Mesenchymal stem cell (in vitro differentiated cells and primary cell): ENCODE data around the gene MT4.

Experiments
- DNase-seq: peaks from one replicate; pipeline ENCODE4 v3.0.0-alpha.2; 2013
- H2AFZ ChIP-seq: one replicate; pipeline ENCODE4 v1.6.1; 2013; ENCODE audit warnings: low read depth, mild to moderate bottlenecking, control low read depth, inconsistent platforms, low read length, moderate library complexity
- H2AK5ac ChIP-seq: 2 replicates; pipeline ENCODE4 v1.6.1; 2013; ENCODE audit warnings: low read length, moderate library complexity, mild to moderate bottlenecking, inconsistent platforms; ENCODE audit not compliant: severe bottlenecking
- H2BK120ac ChIP-seq: one replicate; pipeline ENCODE4 v1.6.1; 2013; ENCODE audit warnings: low read depth, mild to moderate bottlenecking, inconsistent platforms, low read length, moderate library complexity
- H2BK12ac ChIP-seq, 2 experiments: one replicate each; pipeline ENCODE4 v1.6.1; 2013; ENCODE audit warnings: inconsistent platforms in 2 of 2, low read length in 2 of 2, mild to moderate bottlenecking in 2 of 2, moderate library complexity in 2 of 2, control low read depth in 1 of 2
- H2BK15ac ChIP-seq: one replicate; pipeline ENCODE4 v1.6.1; 2013; ENCODE audit warnings: mild to moderate bottlenecking, low read depth, inconsistent platforms; ENCODE audit not compliant: poor library complexity, severe bottlenecking
- H2BK5ac ChIP-seq: 2 replicates; pipeline ENCODE4 v1.6.1; 2013; ENCODE audit warnings: low read depth, mild to moderate bottlenecking, low read length, control low read depth, inconsistent platforms; ENCODE audit not compliant: poor library complexity, severe bottlenecking
- H3K14ac ChIP-seq, 2 experiments: one replicate each; pipeline ENCODE4 v1.6.1; 2013; ENCODE audit warnings: inconsistent platforms in 2 of 2, low read length in 2 of 2, control low read depth in 1 of 2, mild to moderate bottlenecking in 1 of 2, moderate library complexity in 1 of 2
- H3K18ac ChIP-seq, 2 experiments: one replicate each; pipeline ENCODE4 v1.6.1; 2013; ENCODE audit warnings: inconsistent platforms in 2 of 2, low read length in 2 of 2, control low read depth in 1 of 2, low read depth in 1 of 2, mild to moderate bottlenecking in 1 of 2
- H3K23ac ChIP-seq, 2 experiments: one replicate each; pipeline ENCODE4 v1.6.1; 2013; ENCODE audit warnings: inconsistent platforms in 2 of 2, low read length in 2 of 2, mild to moderate bottlenecking in 2 of 2, moderate library complexity in 2 of 2, control low read depth in 1 of 2
- H3K27ac ChIP-seq: 2 replicates; pipeline ENCODE4 v1.5.1; 2013; ENCODE audit warnings: mild to moderate bottlenecking, moderate library complexity, low read length, control low read depth, inconsistent platforms; ENCODE audit not compliant: poor library complexity, severe bottlenecking
- H3K27me3 ChIP-seq, 2 experiments: 2 replicates each; pipeline versions ENCODE4 v1.6.1 to v1.7.0; 2013; ENCODE audit warnings: low read length in 2 of 2, mild to moderate bottlenecking in 2 of 2, moderate library complexity in 2 of 2, control low read depth in 1 of 2, inconsistent platforms in 1 of 2; ENCODE audit not compliant: control insufficient read depth in 1 of 2, insufficient read depth in 1 of 2
- H3K36me3 ChIP-seq, 2 experiments: 2 replicates each; pipeline versions ENCODE4 v1.6.1 to v1.7.0; 2013; ENCODE audit warnings: low read length in 2 of 2, control low read depth in 1 of 2, inconsistent platforms in 1 of 2, low read depth in 1 of 2, mild to moderate bottlenecking in 1 of 2; ENCODE audit not compliant: insufficient read depth in 2 of 2, control insufficient read depth in 1 of 2
- H3K4ac ChIP-seq, 2 experiments: one replicate each; pipeline ENCODE4 v1.6.1; 2013; ENCODE audit warnings: inconsistent platforms in 2 of 2, low read length in 2 of 2, mild to moderate bottlenecking in 2 of 2, moderate library complexity in 2 of 2, control low read depth in 1 of 2, low read depth in 1 of 2
- H3K4me1 ChIP-seq: 2 replicates; pipeline ENCODE4 v1.6.1; 2013; ENCODE audit warnings: low read depth, low read length, control low read depth; ENCODE audit not compliant: control insufficient read depth, insufficient read depth
- H3K4me2 ChIP-seq: 2 replicates; pipeline ENCODE4 v1.6.1; 2013; ENCODE audit warnings: low read length, mild to moderate bottlenecking, inconsistent platforms; ENCODE audit not compliant: poor library complexity, severe bottlenecking
- H3K4me3 ChIP-seq, 2 experiments: 2 replicates each; pipeline versions ENCODE4 v1.5.1 to v1.7.0; 2013; ENCODE audit warnings: low read length in 2 of 2, mild to moderate bottlenecking in 2 of 2, control low read depth in 1 of 2, low read depth in 1 of 2; ENCODE audit not compliant: insufficient read depth in 1 of 2
- H3K79me1 ChIP-seq: replicated peaks from 2 replicates; pipeline ENCODE4 v1.6.1; 2013; ENCODE audit warnings: mild to moderate bottlenecking, control low read depth, low read length, inconsistent platforms; ENCODE audit not compliant: poor library complexity, severe bottlenecking
- H3K9ac ChIP-seq: 2 replicates; pipeline ENCODE4 v1.7.0; 2013; ENCODE audit warnings: mild to moderate bottlenecking, low read length, moderate library complexity
- H3K9me3 ChIP-seq: 2 replicates; pipeline ENCODE4 v1.7.0; 2013; ENCODE audit warnings: mild to moderate bottlenecking, low read length; ENCODE audit not compliant: control insufficient read depth
- H4K8ac ChIP-seq: one replicate; pipeline ENCODE4 v1.6.1; 2013; ENCODE audit warnings: inconsistent platforms, mild to moderate bottlenecking, low read length, moderate library complexity
- H4K91ac ChIP-seq: one replicate; pipeline ENCODE4 v1.6.1; 2013; ENCODE audit warnings: mild to moderate bottlenecking, low read length, inconsistent platforms
- WGBS: methylation state at CpG from one replicate; pipeline ENCODE4 v1.1.7; 2013; ENCODE audit warnings: mixed read lengths; 5-methylcytosine and 5-hydroxymethylcytosine counted together

Gene MT4

GRCh38 chr16:56532714-56533113, 32.2 kb upstream of the MT4 start:
- WGBS = 42% methylated on average over 4 of the region's 4 CpGs

DNA sequence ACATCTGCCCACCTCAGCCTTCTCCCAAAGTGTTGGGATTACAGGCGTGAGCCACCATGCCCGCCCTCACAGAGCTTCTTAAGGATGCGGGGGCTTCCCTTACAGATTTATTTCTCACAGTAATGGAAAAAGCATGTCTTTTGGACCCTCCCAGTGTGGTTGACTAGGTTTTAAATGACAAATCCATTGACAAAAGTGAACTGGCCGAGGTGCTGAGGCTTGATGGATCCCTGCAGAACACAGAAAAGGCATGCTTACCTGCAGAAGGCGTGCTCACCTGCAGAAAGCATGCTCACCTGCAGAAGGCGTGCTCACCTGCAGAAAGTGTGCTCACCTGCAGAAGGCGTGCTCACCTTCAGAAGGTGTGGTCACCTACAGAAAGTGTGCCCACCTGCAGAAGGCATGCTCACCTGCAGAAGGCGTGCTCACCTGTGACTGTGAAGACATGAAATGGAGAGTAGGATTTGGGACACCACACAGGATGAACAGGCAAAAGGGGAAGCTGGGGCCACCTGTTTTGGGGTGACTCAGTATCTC, 30.0 kb upstream of the MT4 start:
- Histone ChIP-seq H3K9me3 (no peaks in the 10 kb centered on the region), H2AK5ac (no peak overlapping the region), H2AFZ (no peak overlapping the region), H2BK120ac (no peak overlapping the region), H3K27me3 (peaks cover 30 to 40% of the 10 kb centered on the region in 2 experiments), H3K4ac (no peak overlapping the region), H3K4me3 (no peak overlapping the region), H2BK12ac (no peak overlapping the region), H3K4me1 (peaks cover 2% of the 10 kb centered on the region), H3K9ac (no peak overlapping the region), H3K79me1 (no peaks in the 10 kb centered on the region), H3K27ac (no peak overlapping the region), H2BK15ac (no peak overlapping the region), H2BK5ac (no peak overlapping the region), H3K36me3 (no peaks in the 10 kb centered on the region), H4K91ac (no peak overlapping the region), H3K4me2 (no peak overlapping the region), H3K23ac (no peak overlapping the region), H4K8ac (no peak overlapping the region), H3K14ac (no peak overlapping the region), H3K18ac (no peak overlapping the region)
- WGBS = 68% methylated on average over 8 of the region's 8 CpGs
- DNase-seq = no peak

More at GRCh38 chr16:56532714-56533113, 32.2 kb upstream of the MT4 start:
- no peak overlapping the region for H3K4me2 ChIP-seq
- H3K79me1 ChIP-seq = no peaks in the 10 kb centered on the region
- H3K4ac ChIP-seq = no peak overlapping the region
- peaks cover 23 to 35% of the 10 kb centered on the region in 2 experiments for H3K27me3 ChIP-seq
- H3K27ac ChIP-seq = no peak overlapping the region
- H2BK12ac ChIP-seq = no peak overlapping the region
- H3K14ac ChIP-seq = no peak overlapping the region
- H3K9me3 ChIP-seq = no peaks in the 10 kb centered on the region
- H2BK120ac ChIP-seq = no peak overlapping the region
- peaks cover 2% of the 10 kb centered on the region for H3K4me1 ChIP-seq
- no peak overlapping the region for H2AFZ ChIP-seq
- no peaks in the 10 kb centered on the region for H3K36me3 ChIP-seq
- H3K9ac ChIP-seq = no peak overlapping the region
- no peak overlapping the region for H4K91ac ChIP-seq
- no peak overlapping the region for H3K4me3 ChIP-seq
- H2AK5ac ChIP-seq = no peak overlapping the region
- H4K8ac ChIP-seq = no peak overlapping the region
- no peak overlapping the region for H2BK15ac ChIP-seq
- no peak for DNase-seq
- no peak overlapping the region for H2BK5ac ChIP-seq
- no peak overlapping the region for H3K23ac ChIP-seq
- H3K18ac ChIP-seq = no peak overlapping the region

- H2BK12ac ChIP-seq = no peak overlapping the region
- H3K9me3 ChIP-seq = no peaks in the 10 kb centered on the region
- no peak overlapping the region for H2BK120ac ChIP-seq
- no peak overlapping the region for H3K14ac ChIP-seq
- no peak overlapping the region for H3K4me2 ChIP-seq
- peaks cover 30 to 42% of the 10 kb centered on the region in 2 experiments for H3K27me3 ChIP-seq
- no peak overlapping the region for H3K4ac ChIP-seq
- no peak overlapping the region for H3K23ac ChIP-seq
- H3K4me1 ChIP-seq = no peaks in the 10 kb centered on the region
- no peak overlapping the region for H2BK15ac ChIP-seq
- 80% methylated on average over 4 of the region's 7 CpGs for WGBS
- no peak overlapping the region for H3K9ac ChIP-seq
- no peak overlapping the region for H2AK5ac ChIP-seq
- H3K79me1 ChIP-seq = no peaks in the 10 kb centered on the region
- no peak overlapping the region for H2BK5ac ChIP-seq
- no peak overlapping the region for H2AFZ ChIP-seq
- no peaks in the 10 kb centered on the region for H3K36me3 ChIP-seq
- H4K91ac ChIP-seq = no peak overlapping the region
- no peak overlapping the region for H3K18ac ChIP-seq
- no peak overlapping the region for H4K8ac ChIP-seq
- no peak overlapping the region for H3K4me3 ChIP-seq
- no peak for DNase-seq
- H3K27ac ChIP-seq = no peak overlapping the region
These were observed 26.5 kb upstream of the MT4 start for GRCh38 chr16:56538331-56538730.

- Histone ChIP-seq H2BK15ac (no peak overlapping the region), H3K36me3 (no peaks in the 10 kb centered on the region), H2BK5ac (no peak overlapping the region), H3K18ac (no peak overlapping the region), H3K9ac (peak overlapping the region; percentile 33), H3K4me3 (no peak overlapping the region), H2BK12ac (no peak overlapping the region), H3K27ac (no peak overlapping the region), H2AK5ac (no peak overlapping the region), H2BK120ac (no peak overlapping the region), H3K23ac (no peak overlapping the region), H4K91ac (no peak overlapping the region), H3K79me1 (no peaks in the 10 kb centered on the region), H3K4ac (no peak overlapping the region), H3K9me3 (no peaks in the 10 kb centered on the region), H3K4me1 (no peaks in the 10 kb centered on the region), H3K4me2 (no peak overlapping the region), H3K27me3 (peaks cover 22 to 30% of the 10 kb centered on the region in 2 experiments), H2AFZ (no peak overlapping the region), H4K8ac (no peak overlapping the region), H3K14ac (no peak overlapping the region)
- no peak for DNase-seq
- 55% methylated on average over 4 of the region's 4 CpGs for WGBS
These were observed 25.2 kb upstream of the MT4 start for GRCh38 chr16:56539656-56540055.
